ENCODE data around the gene OR51E2.

OR51E2 gene

DNA sequence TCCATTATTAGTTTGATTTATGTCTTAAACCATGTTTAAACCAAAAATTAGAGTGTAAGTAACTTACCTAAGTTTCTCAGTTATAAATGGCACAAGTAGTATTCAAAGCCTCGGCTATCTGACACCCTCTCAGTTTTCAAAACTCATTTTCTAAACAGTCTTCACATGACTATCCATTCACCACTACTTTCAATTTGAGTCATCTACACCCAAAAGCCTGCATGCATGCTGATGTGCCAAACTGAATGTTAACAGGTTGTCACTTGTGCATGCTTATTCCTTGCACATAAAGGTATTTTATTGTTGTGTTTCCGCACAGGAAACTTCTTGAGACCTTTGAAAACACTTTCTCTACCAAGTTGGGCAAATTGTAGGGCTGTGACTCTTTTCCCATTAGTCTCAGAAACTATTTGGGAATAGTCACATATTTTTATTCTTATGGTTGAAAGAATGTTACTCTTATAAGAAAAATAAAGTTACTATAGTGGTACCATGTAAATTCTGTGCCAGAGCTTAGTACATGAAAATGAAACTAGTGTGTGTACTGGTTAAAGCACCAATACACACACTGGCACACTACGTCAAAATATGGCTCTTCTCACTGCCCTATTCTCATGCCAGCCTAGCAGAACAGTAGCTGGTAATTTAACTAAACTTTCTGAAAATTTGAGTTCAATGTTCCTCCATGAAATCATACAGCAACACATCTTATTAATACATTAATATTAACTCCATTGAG, 2.2 kb upstream of the OR51E2 start:
- no peaks in the 10 kb centered on the region for H3K27me3 ChIP-seq (ENCODE audit: control insufficient read depth in 5 of 5, insufficient read depth in 4 of 5, low read length in 5 of 5)
- no peak overlapping the region for H3K4me3 ChIP-seq (ENCODE audit: low read depth in 1 of 5, low read length in 5 of 5)
- H3K4me1 ChIP-seq (ENCODE audit: control insufficient read depth in 5 of 5, insufficient read depth in 5 of 5, low read length in 5 of 5) = peaks cover 0 to 7% (median 0%) of the 10 kb centered on the region in 5 donors
- no peak overlapping the region for H3K27ac ChIP-seq (ENCODE audit: low read depth, low read length)
- no peaks in the 10 kb centered on the region for H3K36me3 ChIP-seq (ENCODE audit: control insufficient read depth in 5 of 5, insufficient read depth in 5 of 5, low read length in 5 of 5)
- no peaks in the 10 kb centered on the region for H3K9me3 ChIP-seq (ENCODE audit: control insufficient read depth in 5 of 5, low read length in 5 of 5)
- H3K9ac ChIP-seq (ENCODE audit: low read length in 5 of 5) = no peak overlapping the region

DNA sequence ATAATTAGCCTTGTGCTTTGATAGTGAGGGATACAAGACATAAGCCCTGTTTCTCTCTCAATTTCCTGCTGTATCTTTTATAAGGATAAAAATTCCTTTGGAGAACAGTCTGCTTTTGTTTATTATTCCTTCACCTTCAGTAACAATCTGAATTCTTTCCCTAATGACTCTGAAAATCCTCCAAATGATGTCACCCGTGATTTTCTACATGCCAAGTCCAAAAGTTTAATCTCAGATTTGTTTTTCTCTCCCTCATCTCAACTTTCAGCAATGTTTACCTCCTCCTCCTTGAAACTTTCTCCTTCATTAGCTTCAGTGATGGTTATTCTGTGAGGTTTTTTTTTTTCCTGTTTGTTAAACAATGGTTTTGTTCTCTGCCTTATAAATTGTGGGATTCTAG, 2.2 kb downstream of the OR51E2 start:
- Histone ChIP-seq H3K27ac (ENCODE audit: low read depth, low read length) (no peak overlapping the region), H3K36me3 (ENCODE audit: control insufficient read depth in 5 of 5, insufficient read depth in 5 of 5, low read length in 5 of 5) (no peaks in the 10 kb centered on the region), H3K4me1 (ENCODE audit: control insufficient read depth in 5 of 5, insufficient read depth in 5 of 5, low read length in 5 of 5) (no peaks in the 10 kb centered on the region), H3K27me3 (ENCODE audit: control insufficient read depth in 5 of 5, insufficient read depth in 4 of 5, low read length in 5 of 5) (no peaks in the 10 kb centered on the region), H3K4me3 (ENCODE audit: low read depth in 1 of 5, low read length in 5 of 5) (no peak overlapping the region), H3K9ac (ENCODE audit: low read length in 5 of 5) (no peak overlapping the region), H3K9me3 (ENCODE audit: control insufficient read depth in 5 of 5, low read length in 5 of 5) (no peaks in the 10 kb centered on the region)

DNA sequence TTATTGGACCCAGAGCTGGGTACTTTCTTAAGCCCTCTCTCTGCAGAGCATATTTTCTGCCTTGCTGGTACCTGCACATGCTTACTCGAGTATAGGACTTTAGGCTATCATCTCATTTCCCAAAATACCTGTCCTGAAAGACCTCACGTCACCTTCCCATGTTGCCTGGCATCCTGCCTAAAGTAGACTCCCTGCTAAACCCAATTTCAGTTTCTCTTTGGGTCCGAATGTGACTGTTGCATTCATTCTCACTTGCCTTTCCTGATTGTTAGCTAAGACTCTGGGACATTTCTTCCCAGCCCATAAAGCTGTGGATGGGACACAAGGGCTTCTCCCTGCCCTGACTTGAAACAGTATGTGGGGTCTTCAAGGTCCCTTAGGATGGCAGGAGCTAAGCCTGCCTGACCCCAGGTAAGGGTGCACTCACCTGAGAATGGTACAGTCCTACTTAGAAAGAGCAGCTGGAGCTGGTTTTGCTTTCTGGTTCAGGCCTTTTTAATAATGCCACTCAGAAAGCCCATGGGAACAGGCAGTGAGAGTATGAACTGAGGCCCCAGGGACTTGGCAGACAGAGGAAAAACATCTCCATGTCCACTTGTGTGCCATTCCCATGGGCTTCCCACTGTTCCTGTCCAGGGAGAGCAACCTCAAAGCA, 12.9 kb downstream of the OR51E2 start:
- H3K4me3 ChIP-seq (ENCODE audit: low read depth in 1 of 5, low read length in 5 of 5) = no peak overlapping the region
- H3K9ac ChIP-seq (ENCODE audit: low read length in 5 of 5) = no peak overlapping the region
- no peaks in the 10 kb centered on the region for H3K9me3 ChIP-seq (ENCODE audit: control insufficient read depth in 5 of 5, low read length in 5 of 5)
- H3K27me3 ChIP-seq (ENCODE audit: control insufficient read depth in 5 of 5, insufficient read depth in 4 of 5, low read length in 5 of 5) = peaks cover 0 to 1% (median 0%) of the 10 kb centered on the region in 5 donors
- no peaks in the 10 kb centered on the region for H3K4me1 ChIP-seq (ENCODE audit: control insufficient read depth in 5 of 5, insufficient read depth in 5 of 5, low read length in 5 of 5)
- H3K36me3 ChIP-seq (ENCODE audit: control insufficient read depth in 5 of 5, insufficient read depth in 5 of 5, low read length in 5 of 5) = no peaks in the 10 kb centered on the region
- H3K27ac ChIP-seq (ENCODE audit: low read depth, low read length) = no peak overlapping the region

DNA sequence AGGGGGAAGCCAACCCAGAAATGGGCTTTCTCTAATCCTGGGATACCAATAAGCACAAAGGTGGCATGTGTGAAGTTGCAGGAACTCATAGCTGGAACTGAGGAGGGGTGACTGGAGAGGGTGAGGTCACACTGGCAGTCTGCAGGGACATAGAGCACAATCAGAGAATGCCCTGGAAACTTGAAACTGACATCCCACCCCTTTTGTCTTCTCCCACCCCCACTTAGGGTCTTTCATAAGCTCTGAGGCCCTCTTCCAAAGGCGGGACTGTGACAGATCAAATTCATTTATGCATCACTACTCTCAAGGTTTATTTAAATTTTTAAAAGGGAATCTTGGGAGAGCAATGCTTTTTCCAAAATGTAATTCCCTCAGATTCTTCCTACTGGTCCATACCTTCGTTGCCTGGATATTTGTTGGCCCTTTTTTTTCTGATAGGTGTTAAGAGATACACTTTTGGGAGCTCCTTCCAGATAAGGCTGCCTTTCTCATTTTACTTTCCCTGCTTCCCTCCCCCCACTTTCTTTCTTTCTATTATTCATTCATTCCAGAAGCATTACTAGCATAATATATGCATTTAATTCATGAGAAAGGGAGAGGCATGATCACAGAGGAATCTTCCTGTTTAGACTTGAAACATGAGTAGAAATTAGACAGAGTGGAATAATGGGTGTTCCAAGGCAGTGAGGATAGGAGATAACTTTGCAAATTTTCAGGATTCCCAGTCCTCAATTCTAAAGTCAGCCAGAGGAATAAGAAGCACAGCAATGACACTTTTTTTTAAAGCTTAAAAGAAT, 14.8 kb downstream of the OR51E2 start:
- no peak overlapping the region for H3K9ac ChIP-seq (ENCODE audit: low read length in 5 of 5)
- peaks cover 0 to 3% (median 0%) of the 10 kb centered on the region in 5 donors for H3K27me3 ChIP-seq (ENCODE audit: control insufficient read depth in 5 of 5, insufficient read depth in 4 of 5, low read length in 5 of 5)
- no peaks in the 10 kb centered on the region for H3K36me3 ChIP-seq (ENCODE audit: control insufficient read depth in 5 of 5, insufficient read depth in 5 of 5, low read length in 5 of 5)
- H3K9me3 ChIP-seq (ENCODE audit: control insufficient read depth in 5 of 5, low read length in 5 of 5) = no peaks in the 10 kb centered on the region
- H3K27ac ChIP-seq (ENCODE audit: low read depth, low read length) = no peak overlapping the region
- no peaks in the 10 kb centered on the region for H3K4me1 ChIP-seq (ENCODE audit: control insufficient read depth in 5 of 5, insufficient read depth in 5 of 5, low read length in 5 of 5)
- no peak overlapping the region for H3K4me3 ChIP-seq (ENCODE audit: low read depth in 1 of 5, low read length in 5 of 5)

DNA sequence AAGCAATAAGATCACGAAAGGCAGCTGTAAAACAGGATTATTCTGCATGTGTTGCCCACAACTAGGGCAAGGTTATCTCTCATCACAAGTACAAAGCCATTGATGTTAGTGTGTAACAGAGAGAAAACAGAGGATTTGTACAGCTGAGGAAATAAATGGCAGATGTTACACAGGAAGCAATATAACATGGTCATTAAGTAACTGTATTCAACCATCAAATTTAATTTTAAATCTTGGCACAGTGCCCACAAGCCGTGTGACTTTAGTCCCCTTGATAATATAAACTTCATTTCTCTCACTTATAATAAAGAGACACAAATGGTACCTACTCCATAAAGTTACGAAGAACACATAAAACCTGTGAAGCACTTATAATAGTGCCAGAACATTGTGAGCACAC, 17.3 kb downstream of the OR51E2 start:
- Histone ChIP-seq H3K4me1 (ENCODE audit: control insufficient read depth in 5 of 5, insufficient read depth in 5 of 5, low read length in 5 of 5) (no peaks in the 10 kb centered on the region), H3K9ac (ENCODE audit: low read length in 5 of 5) (no peak overlapping the region), H3K27ac (ENCODE audit: low read depth, low read length) (no peak overlapping the region), H3K4me3 (ENCODE audit: low read depth in 1 of 5, low read length in 5 of 5) (no peak overlapping the region), H3K36me3 (ENCODE audit: control insufficient read depth in 5 of 5, insufficient read depth in 5 of 5, low read length in 5 of 5) (no peaks in the 10 kb centered on the region), H3K27me3 (ENCODE audit: control insufficient read depth in 5 of 5, insufficient read depth in 4 of 5, low read length in 5 of 5) (peaks cover 0 to 3% (median 0%) of the 10 kb centered on the region in 5 donors), H3K9me3 (ENCODE audit: control insufficient read depth in 5 of 5, low read length in 5 of 5) (no peaks in the 10 kb centered on the region)

DNA sequence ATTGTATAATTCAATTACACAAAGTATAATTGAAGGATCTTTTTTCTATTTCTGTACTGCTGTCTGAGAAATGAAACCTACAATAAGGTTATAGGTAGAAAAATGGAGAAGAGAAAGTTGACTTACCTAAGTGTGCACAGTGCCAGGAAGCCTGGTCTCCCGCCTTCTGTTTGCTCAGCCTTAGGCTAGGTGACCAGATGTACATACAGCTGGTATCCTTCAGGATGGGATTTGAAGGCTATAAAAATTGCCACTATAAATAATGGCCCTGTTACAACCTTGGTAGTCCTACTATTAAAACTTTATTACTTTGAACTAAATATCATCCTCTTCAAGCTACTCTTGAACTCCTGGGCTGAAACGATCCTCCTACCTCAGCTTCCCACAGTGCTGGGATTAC, 19.7 kb downstream of the OR51E2 start:
- Histone ChIP-seq H3K36me3 (ENCODE audit: control insufficient read depth in 5 of 5, insufficient read depth in 5 of 5, low read length in 5 of 5) (no peaks in the 10 kb centered on the region), H3K27me3 (ENCODE audit: control insufficient read depth in 5 of 5, insufficient read depth in 4 of 5, low read length in 5 of 5) (peaks cover 0 to 3% (median 0%) of the 10 kb centered on the region in 5 donors), H3K27ac (ENCODE audit: low read depth, low read length) (no peak overlapping the region), H3K4me3 (ENCODE audit: low read depth in 1 of 5, low read length in 5 of 5) (no peak overlapping the region), H3K9me3 (ENCODE audit: control insufficient read depth in 5 of 5, low read length in 5 of 5) (no peaks in the 10 kb centered on the region), H3K9ac (ENCODE audit: low read length in 5 of 5) (no peak overlapping the region), H3K4me1 (ENCODE audit: control insufficient read depth in 5 of 5, insufficient read depth in 5 of 5, low read length in 5 of 5) (no peaks in the 10 kb centered on the region)

DNA sequence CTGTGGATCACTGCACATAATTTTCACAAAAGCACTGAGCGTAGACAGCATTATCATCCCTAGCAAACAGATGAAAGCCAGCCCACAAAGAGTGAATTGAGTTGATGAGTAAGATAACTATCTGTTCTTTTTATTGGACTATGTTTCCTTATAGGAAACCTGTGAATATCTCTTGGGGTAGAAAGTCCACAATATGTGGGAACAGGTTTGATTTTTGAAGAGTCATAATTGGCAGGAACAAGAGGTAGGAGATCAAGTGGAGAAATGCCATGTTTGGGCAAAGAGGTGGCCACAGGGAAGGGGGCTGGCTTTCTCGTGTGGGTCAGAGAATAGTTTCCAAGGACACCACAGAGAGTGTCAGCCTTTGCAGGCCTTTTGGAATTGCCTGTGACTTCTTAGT, 23.9 kb downstream of the OR51E2 start:
- Histone ChIP-seq H3K27ac (ENCODE audit: low read depth, low read length) (no peak overlapping the region), H3K27me3 (ENCODE audit: control insufficient read depth in 5 of 5, insufficient read depth in 4 of 5, low read length in 5 of 5) (peaks cover 0 to 3% (median 0%) of the 10 kb centered on the region in 5 donors), H3K4me1 (ENCODE audit: control insufficient read depth in 5 of 5, insufficient read depth in 5 of 5, low read length in 5 of 5) (no peaks in the 10 kb centered on the region), H3K4me3 (ENCODE audit: low read depth in 1 of 5, low read length in 5 of 5) (no peak overlapping the region), H3K9me3 (ENCODE audit: control insufficient read depth in 5 of 5, low read length in 5 of 5) (no peaks in the 10 kb centered on the region), H3K9ac (ENCODE audit: low read length in 5 of 5) (no peak overlapping the region), H3K36me3 (ENCODE audit: control insufficient read depth in 5 of 5, insufficient read depth in 5 of 5, low read length in 5 of 5) (no peaks in the 10 kb centered on the region)

DNA sequence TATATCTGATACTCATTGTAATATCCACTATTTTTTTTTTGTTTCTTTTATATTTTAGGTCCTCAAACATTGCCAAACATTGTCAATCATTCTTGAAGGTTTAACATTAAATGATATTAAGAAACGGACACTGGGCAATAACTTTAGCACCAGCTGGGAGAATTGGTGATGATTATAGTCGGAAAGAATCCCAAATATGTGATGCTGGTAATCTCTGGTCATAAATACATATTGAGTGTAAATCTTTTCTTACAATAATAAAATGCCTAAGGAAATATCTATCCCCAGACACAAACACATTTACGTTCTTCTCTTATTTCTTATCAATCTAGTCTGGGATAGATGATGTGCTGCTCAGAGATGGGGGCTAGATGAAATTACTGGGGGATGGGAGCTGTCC, 25.2 kb downstream of the OR51E2 start:
- peaks cover 0 to 3% (median 0%) of the 10 kb centered on the region in 5 donors for H3K27me3 ChIP-seq (ENCODE audit: control insufficient read depth in 5 of 5, insufficient read depth in 4 of 5, low read length in 5 of 5)
- H3K9ac ChIP-seq (ENCODE audit: low read length in 5 of 5) = no peak overlapping the region
- H3K9me3 ChIP-seq (ENCODE audit: control insufficient read depth in 5 of 5, low read length in 5 of 5) = no peaks in the 10 kb centered on the region
- H3K36me3 ChIP-seq (ENCODE audit: control insufficient read depth in 5 of 5, insufficient read depth in 5 of 5, low read length in 5 of 5) = no peaks in the 10 kb centered on the region
- H3K4me3 ChIP-seq (ENCODE audit: low read depth in 1 of 5, low read length in 5 of 5) = no peak overlapping the region
- H3K4me1 ChIP-seq (ENCODE audit: control insufficient read depth in 5 of 5, insufficient read depth in 5 of 5, low read length in 5 of 5) = no peaks in the 10 kb centered on the region
- H3K27ac ChIP-seq (ENCODE audit: low read depth, low read length) = no peak overlapping the region

DNA sequence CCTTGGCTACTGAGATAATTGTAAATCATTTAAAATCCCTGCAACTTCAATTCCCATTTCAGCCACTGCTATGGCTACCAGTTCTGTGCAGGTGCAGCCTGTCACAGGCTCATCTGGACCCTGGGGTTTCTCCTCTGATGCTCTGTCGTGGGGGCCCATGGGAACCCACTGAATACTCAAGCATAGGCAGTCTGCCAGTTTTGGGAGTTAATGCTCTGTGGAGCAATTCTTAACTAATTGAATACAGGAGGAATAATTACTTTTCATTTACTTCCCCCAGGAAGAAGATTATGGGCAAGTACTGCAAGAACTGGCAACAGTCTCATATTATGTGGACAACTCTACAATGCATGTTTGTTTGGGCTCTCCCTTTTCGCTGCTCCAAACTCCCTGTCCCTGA, 25.9 kb downstream of the OR51E2 start:
- no peak overlapping the region for H3K9ac ChIP-seq (ENCODE audit: low read length in 5 of 5)
- H3K4me3 ChIP-seq (ENCODE audit: low read depth in 1 of 5, low read length in 5 of 5) = no peak overlapping the region
- H3K27ac ChIP-seq (ENCODE audit: low read depth, low read length) = no peak overlapping the region
- peaks cover 0 to 3% (median 0%) of the 10 kb centered on the region in 5 donors for H3K27me3 ChIP-seq (ENCODE audit: control insufficient read depth in 5 of 5, insufficient read depth in 4 of 5, low read length in 5 of 5)
- no peaks in the 10 kb centered on the region for H3K9me3 ChIP-seq (ENCODE audit: control insufficient read depth in 5 of 5, low read length in 5 of 5)
- H3K36me3 ChIP-seq (ENCODE audit: control insufficient read depth in 5 of 5, insufficient read depth in 5 of 5, low read length in 5 of 5) = no peaks in the 10 kb centered on the region
- H3K4me1 ChIP-seq (ENCODE audit: control insufficient read depth in 5 of 5, insufficient read depth in 5 of 5, low read length in 5 of 5) = no peaks in the 10 kb centered on the region

DNA sequence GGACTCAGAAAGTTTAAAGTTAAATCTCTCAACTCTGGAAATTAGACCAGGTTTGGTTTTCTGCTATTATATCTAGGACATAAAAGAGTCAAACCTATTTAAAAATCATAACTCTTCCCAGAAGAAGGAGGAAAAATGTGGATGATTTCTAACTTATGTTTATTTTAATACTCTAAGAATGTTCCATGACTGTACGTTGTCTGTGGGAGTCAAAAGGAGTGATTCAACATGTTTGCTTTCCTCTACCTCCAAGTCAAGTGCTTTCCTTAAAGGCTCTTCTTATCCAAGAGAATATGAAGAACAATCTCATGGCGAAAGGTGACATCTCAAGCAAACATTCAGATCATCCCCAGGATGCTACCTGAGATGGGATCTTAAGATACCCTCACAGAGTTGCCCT, 32.2 kb downstream of the OR51E2 start:
- Histone ChIP-seq H3K27ac (ENCODE audit: low read depth, low read length) (no peak overlapping the region), H3K9ac (ENCODE audit: low read length in 5 of 5) (no peak overlapping the region), H3K4me1 (ENCODE audit: control insufficient read depth in 5 of 5, insufficient read depth in 5 of 5, low read length in 5 of 5) (no peaks in the 10 kb centered on the region), H3K9me3 (ENCODE audit: control insufficient read depth in 5 of 5, low read length in 5 of 5) (no peaks in the 10 kb centered on the region), H3K4me3 (ENCODE audit: low read depth in 1 of 5, low read length in 5 of 5) (no peak overlapping the region), H3K36me3 (ENCODE audit: control insufficient read depth in 5 of 5, insufficient read depth in 5 of 5, low read length in 5 of 5) (no peaks in the 10 kb centered on the region), H3K27me3 (ENCODE audit: control insufficient read depth in 5 of 5, insufficient read depth in 4 of 5, low read length in 5 of 5) (no peaks in the 10 kb centered on the region)
